ENCODE data around the gene CIZ1. TPM values are rescaled to one million over a fixed set of nuclear protein-coding genes. Genes with fewer than 3 reads are reported as not detected.

CIZ1 gene
- total and polyA plus RNA-seq, 2 of the 13 experiments (the other 11 are each of a cell fraction or from before 2014, with no cell fraction given) = 30.6 to 50.3 TPM

GRCh38 chr9:128191406-128192046 lies at the start of gene CIZ1 (continued):
- TF ChIP-seq ZNF275 (CRISPR knock-in tag; IDR thresholded peaks at IDR 0.05; ENCODE audit: borderline replicate concordance) (no peak), U2AF2 (IDR thresholded peaks at IDR 0.05; ENCODE audit: low read depth, low read length) (no peak), THAP9 (CRISPR knock-in tag; IDR thresholded peaks at IDR 0.05; ENCODE audit: borderline replicate concordance) (0 out of 2 replicates have a peak, but pooled peaks have one; percentile 42), ZBTB20 (CRISPR knock-in tag; IDR thresholded peaks at IDR 0.05; ENCODE audit: borderline replicate concordance, low read depth) (0 out of 2 replicates have a peak, but pooled peaks have one; percentile 40), ZGPAT (CRISPR knock-in tag; IDR thresholded peaks at IDR 0.05) (peak; percentile 86), CHCHD3 (CRISPR knock-in tag; IDR thresholded peaks at IDR 0.05) (no peak; the same call in 1 of the 2 replicates), TGIF2 (CRISPR knock-in tag; IDR thresholded peaks at IDR 0.05) (0 out of 2 replicates have a peak, but pooled peaks have one; percentile 22), ZIK1 (CRISPR knock-in tag; IDR thresholded peaks at IDR 0.05; ENCODE audit: borderline replicate concordance, low read depth) (peak; percentile 52; the same call in 1 of the 2 replicates), GATAD2A (CRISPR knock-in tag; IDR thresholded peaks at IDR 0.05) (0 out of 2 replicates have a peak, but pooled peaks have one; percentile 14), ZNF75D (CRISPR knock-in tag; IDR thresholded peaks at IDR 0.05; ENCODE audit: borderline replicate concordance) (no peak), PPARG (CRISPR knock-in tag; conservative IDR thresholded peaks at IDR 0.05) (no peak), MTA1 (CRISPR knock-in tag; IDR thresholded peaks at IDR 0.05; ENCODE audit: borderline replicate concordance) (peak; percentile 68; the same call in 1 of the 2 replicates), NR2C2 (CRISPR knock-in tag; IDR thresholded peaks at IDR 0.05; ENCODE audit: borderline replicate concordance) (peak; percentile 66), PCBP1 (IDR thresholded peaks at IDR 0.05; ENCODE audit: borderline replicate concordance, low read depth, low read length) (0 out of 2 replicates have a peak, but pooled peaks have one; percentile 19), GMEB1 (CRISPR knock-in tag; IDR thresholded peaks at IDR 0.05; ENCODE audit: borderline replicate concordance) (peak; percentile 44; the same call in 1 of the 2 replicates), GLI4 (CRISPR knock-in tag; IDR thresholded peaks at IDR 0.05; ENCODE audit: borderline replicate concordance) (peak; percentile 85), EZH2 (conservative IDR thresholded peaks at IDR 0.05; ENCODE audit: low read depth, low read length) (no peak), XRCC5 (optimal IDR thresholded peaks at IDR 0.05; ENCODE audit: low read length) (peak; percentile 70), SMYD3 (CRISPR knock-in tag; IDR thresholded peaks at IDR 0.05) (0 out of 2 replicates have a peak, but pooled peaks have one; percentile 34)

Measured in HepG2 (cell line).